IPS-20b (cell line): ENCODE data around the gene C1orf174.
A peak's percentile ranks its signal among the peaks of the same experiment; 100 is the strongest.

Experiments
- H3K27ac ChIP-seq: one replicate; pipeline ENCODE4 v1.5.1; 2013; ENCODE audit warnings: low read length
- H3K27me3 ChIP-seq: 2 replicates; pipeline ENCODE4 v1.6.1; 2013; ENCODE audit warnings: mild to moderate bottlenecking, low read length, inconsistent platforms; ENCODE audit not compliant: insufficient read depth
- H3K36me3 ChIP-seq: 2 replicates; pipeline ENCODE4 v1.6.1; 2013; ENCODE audit warnings: low read depth, mild to moderate bottlenecking, inconsistent platforms, low read length, moderate library complexity; ENCODE audit not compliant: insufficient read depth
- H3K4me1 ChIP-seq: 2 replicates; pipeline ENCODE4 v1.6.1; 2013; ENCODE audit warnings: mild to moderate bottlenecking, control low read depth, inconsistent platforms, low read length, moderate library complexity; ENCODE audit not compliant: insufficient read depth
- H3K4me3 ChIP-seq: 2 replicates; pipeline ENCODE4 v1.5.1; 2013; ENCODE audit warnings: mild to moderate bottlenecking, low read length, inconsistent platforms
- H3K9ac ChIP-seq: 2 replicates; pipeline ENCODE4 v1.6.1; 2013; ENCODE audit warnings: low read depth, mild to moderate bottlenecking, inconsistent platforms, low read length, moderate library complexity
- H3K9me3 ChIP-seq: 2 replicates; pipeline ENCODE4 v1.6.1; 2013; ENCODE audit warnings: mild to moderate bottlenecking, low read depth, low read length, inconsistent platforms; ENCODE audit not compliant: insufficient read depth

Gene C1orf174

DNA sequence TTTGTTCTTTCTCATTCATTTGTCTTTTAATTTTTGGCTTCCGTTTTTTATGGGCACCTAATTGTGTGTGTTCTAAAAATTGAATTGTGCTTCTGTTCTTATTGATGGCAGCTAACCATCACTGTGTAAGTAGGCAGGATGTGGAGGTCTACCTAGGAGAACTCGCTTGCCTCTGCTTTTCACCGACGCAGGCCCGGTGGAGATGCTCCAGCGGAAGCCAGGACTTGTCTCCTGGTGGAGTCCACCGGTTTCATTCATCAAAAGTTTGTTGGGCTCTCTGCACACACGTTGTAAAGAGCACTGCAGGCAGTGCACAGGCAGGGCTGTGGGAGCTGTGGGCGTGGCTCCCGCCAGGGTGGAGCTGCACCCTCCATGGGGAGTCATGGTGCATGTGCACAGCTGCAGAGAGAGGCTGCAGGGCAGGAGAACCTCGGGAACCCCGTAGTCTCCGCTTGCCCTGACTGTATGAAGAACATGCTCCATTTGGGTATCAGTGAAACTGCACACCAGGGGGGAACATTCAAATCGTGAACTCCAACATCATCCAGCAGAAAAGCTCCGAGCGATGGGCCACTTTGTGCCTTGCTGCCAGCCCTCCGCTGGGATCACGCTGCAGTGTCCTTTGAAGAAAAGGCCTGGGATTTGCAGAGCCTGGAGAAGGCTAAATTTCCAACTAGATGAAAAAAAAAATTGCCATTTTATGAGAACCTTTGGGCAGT lies 6.0 kb upstream of the C1orf174 start:
- no peaks in the 10 kb centered on the region for H3K9me3 ChIP-seq
- no peak overlapping the region for H3K4me3 ChIP-seq
- no peak overlapping the region for H3K9ac ChIP-seq
- no peaks in the 10 kb centered on the region for H3K27me3 ChIP-seq
- H3K27ac ChIP-seq: no peak overlapping the region
- no peaks in the 10 kb centered on the region; the same call in 1 of the 2 replicates for H3K4me1 ChIP-seq
- H3K36me3 ChIP-seq: no peaks in the 10 kb centered on the region

DNA sequence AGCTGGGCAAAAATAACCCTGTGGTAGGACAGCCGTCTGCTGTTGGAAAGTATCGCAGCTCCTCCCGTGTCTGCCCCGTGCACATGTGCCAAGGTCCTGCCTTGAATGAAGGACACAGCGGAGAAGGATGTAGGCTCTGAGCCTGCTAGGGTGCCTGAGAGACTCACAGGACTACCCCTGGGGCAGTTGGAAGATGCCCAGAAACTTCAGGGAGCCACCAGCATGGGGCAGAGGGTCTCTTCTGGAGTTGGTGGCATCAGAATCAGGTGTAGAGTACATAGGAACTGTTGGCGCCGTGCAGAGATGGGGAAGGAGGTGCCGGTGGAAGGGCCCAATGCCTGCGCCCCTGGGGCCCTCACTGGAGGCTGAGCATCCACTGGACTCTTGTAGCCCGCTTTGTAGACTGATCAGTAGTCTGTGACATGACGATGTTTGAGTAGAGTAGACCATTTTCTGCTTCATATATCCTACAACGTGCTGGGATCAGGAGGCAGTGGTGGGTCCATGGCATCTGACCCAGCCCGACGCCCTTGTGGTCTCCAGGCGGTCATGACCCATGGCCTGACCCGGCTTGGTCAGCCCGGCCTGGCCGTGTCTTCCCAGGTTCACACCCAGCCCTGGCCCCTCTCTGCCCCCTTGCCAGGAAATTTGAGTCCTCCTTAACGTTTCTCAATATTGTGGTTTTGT lies 5.3 kb upstream of the C1orf174 start:
- Histone ChIP-seq H3K27ac (no peak overlapping the region), H3K27me3 (no peaks in the 10 kb centered on the region), H3K4me1 (no peaks in the 10 kb centered on the region; the same call in 1 of the 2 replicates), H3K36me3 (no peaks in the 10 kb centered on the region), H3K9me3 (no peaks in the 10 kb centered on the region), H3K4me3 (no peak overlapping the region), H3K9ac (no peak overlapping the region)

DNA sequence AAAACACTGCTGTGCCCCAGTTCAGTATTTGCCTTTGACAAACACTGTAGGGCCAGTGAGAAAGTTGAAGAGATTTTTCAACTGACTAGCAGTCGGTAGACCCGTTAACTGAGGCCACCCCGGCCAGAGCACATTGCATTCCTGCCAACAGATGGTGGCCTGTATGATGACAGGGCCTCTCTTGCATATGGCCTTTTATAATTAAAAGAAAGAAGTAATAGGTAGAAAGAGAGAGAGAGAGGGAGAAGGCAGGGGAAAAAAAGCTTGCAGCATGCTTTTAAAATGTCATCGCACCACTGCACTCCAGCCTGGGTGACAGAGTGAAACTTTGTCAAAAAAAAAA lies 4.7 kb upstream of the C1orf174 start:
- H3K9ac ChIP-seq: no peak overlapping the region
- no peak overlapping the region for H3K27ac ChIP-seq
- no peak overlapping the region for H3K4me3 ChIP-seq
- no peaks in the 10 kb centered on the region; the same call in 1 of the 2 replicates for H3K4me1 ChIP-seq
- H3K9me3 ChIP-seq: no peaks in the 10 kb centered on the region
- H3K36me3 ChIP-seq: no peaks in the 10 kb centered on the region
- no peaks in the 10 kb centered on the region for H3K27me3 ChIP-seq

DNA sequence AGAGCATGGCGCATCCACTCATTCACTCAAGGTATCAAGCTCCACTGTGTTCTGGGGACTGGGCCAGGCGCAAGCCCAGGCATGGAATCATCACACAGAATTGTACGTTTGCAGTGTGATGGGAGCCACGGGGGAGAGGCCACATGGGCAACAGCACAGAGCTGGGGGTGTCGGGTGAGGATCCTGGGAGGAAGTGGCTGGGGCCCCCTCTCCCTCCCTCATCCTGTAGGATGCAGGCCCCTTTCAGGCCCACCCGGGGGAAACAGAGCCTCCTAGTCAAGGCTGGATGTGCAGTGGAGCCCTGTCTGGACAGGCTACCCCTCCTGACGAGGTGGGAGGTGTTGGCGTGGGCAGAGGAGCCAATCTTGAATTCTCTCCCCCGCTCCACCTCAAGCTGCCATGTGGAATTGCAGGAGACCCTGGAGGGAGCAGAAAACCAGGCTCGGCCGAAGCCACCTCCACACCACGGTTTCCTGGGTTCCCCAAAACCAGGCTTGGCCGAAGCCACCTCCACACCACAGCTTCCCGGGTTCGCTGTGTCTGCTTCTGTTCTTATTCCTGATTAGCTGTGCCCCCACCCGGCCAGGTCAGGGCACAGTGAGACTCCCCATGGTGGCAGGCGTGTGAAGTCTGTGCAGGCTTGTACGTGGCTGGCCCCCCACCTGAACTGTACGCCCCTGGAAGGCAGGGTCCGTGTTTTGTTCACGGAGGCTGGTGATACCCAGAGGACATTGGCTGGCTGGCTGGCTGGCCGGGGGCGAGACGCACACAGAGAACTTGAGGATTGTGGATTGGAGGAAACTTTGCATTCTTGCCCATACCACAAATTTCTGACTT lies 4.2 kb upstream of the C1orf174 start:
- H3K4me1 ChIP-seq: no peaks in the 10 kb centered on the region; the same call in 1 of the 2 replicates
- H3K9me3 ChIP-seq: no peaks in the 10 kb centered on the region
- H3K9ac ChIP-seq: no peak overlapping the region
- H3K36me3 ChIP-seq: no peaks in the 10 kb centered on the region
- H3K4me3 ChIP-seq: no peak overlapping the region
- no peak overlapping the region for H3K27ac ChIP-seq
- no peaks in the 10 kb centered on the region for H3K27me3 ChIP-seq

DNA sequence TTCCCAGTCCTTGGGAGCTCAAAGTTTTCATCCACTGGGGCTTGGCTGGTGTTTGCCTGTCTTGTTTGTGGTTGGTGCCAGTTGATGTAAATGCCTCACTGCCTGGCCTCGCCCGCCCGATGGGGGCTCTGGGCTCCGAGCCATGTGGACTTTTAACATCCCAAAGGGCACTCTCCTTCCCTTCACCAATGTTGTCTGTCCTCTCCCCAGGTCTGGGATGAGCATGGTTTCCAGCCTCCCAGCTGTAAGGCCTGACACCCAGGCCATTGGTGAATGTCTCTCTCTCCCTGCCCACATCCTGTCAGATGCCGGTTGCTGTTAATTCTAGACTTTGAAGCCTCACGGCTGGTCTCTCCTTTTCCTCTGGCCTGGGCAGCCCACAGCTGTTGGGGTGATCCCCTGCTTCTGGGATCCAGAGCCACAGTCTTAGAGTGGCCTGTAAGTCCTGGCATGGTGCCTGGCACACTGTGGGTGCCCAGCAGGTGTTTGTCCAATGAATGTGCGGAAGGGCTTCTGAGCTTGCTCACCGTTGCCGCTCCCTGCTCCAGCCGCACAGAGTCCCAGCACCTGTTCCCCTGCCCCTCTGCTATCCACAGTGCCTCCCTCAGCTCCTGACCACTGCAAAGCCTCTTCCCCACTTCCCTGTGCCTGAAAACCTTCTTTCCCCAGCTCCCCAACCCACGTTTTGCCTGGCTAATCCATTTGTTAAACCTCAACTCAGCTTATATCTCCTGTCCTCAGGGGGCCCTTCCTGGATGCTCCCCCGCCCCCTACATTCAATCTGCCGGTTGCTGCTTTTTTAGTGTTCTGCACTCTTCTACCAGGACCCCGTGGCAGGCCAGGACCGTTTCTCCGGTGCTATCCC lies 3.3 kb upstream of the C1orf174 start:
- Histone ChIP-seq H3K4me1 (peaks cover 4% of the 10 kb centered on the region; the same call in 1 of the 2 replicates), H3K9me3 (no peaks in the 10 kb centered on the region), H3K27me3 (no peaks in the 10 kb centered on the region), H3K4me3 (no peak overlapping the region), H3K9ac (no peak overlapping the region), H3K36me3 (no peaks in the 10 kb centered on the region), H3K27ac (no peak overlapping the region)

DNA sequence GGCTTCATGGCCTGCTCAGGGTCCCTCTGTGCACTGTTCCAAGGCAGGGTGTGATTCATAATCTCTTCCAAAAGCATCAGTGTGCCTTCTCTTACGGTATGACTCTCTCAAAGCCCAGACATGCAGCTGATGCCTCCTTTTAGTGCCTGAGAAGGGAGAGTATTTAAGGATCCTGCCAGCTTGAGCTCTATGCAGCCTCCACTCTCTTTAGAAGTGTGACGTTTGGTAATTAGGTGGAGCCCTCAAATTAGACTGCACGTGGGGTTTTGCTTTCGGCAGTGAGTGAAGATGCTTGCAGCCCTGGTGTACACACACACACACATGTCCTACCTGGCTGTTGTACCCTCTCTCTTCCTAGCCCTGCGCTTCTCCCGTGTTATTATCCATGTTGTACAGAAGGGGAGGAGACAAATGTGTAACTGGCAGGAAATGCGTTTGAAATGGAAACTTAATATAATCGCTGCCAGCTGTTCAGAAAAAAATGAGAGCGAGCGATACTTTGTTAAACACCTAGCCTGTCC lies 2.6 kb upstream of the C1orf174 start:
- Histone ChIP-seq H3K27ac (no peak overlapping the region), H3K9ac (no peak overlapping the region)

DNA sequence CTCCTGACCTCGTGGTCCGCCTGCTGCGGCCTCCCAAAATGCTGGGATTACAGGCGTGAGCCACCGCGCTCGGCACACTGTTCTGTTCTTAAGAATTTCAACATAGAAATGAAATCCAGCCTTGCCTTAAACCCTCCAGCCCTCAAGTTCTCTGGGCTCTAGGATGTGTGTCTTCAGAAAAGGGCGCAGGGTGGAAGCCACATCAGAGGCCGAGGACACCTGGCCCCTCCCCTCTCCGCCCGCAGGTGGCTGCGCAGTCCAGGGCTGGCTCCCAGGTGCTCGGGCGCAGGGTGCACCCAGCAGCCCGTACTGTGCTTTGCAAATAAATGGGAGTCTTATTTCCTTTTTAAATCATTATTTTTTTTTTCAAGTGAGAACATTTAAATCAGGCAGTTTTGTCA lies 2.0 kb upstream of the C1orf174 start:
- H3K9ac ChIP-seq: no peak overlapping the region
- H3K9me3 ChIP-seq: no peaks in the 10 kb centered on the region
- H3K4me1 ChIP-seq: peaks cover 4% of the 10 kb centered on the region; the same call in 1 of the 2 replicates
- no peaks in the 10 kb centered on the region for H3K27me3 ChIP-seq
- H3K36me3 ChIP-seq: no peaks in the 10 kb centered on the region
- H3K27ac ChIP-seq: no peak overlapping the region
- no peak overlapping the region for H3K4me3 ChIP-seq

More for the DNA sequence above, 2.6 kb upstream of the C1orf174 start:
- Histone ChIP-seq H3K4me3 (no peak overlapping the region), H3K27me3 (no peaks in the 10 kb centered on the region), H3K36me3 (no peaks in the 10 kb centered on the region), H3K4me1 (peaks cover 4% of the 10 kb centered on the region; the same call in 1 of the 2 replicates), H3K9me3 (no peaks in the 10 kb centered on the region)

DNA sequence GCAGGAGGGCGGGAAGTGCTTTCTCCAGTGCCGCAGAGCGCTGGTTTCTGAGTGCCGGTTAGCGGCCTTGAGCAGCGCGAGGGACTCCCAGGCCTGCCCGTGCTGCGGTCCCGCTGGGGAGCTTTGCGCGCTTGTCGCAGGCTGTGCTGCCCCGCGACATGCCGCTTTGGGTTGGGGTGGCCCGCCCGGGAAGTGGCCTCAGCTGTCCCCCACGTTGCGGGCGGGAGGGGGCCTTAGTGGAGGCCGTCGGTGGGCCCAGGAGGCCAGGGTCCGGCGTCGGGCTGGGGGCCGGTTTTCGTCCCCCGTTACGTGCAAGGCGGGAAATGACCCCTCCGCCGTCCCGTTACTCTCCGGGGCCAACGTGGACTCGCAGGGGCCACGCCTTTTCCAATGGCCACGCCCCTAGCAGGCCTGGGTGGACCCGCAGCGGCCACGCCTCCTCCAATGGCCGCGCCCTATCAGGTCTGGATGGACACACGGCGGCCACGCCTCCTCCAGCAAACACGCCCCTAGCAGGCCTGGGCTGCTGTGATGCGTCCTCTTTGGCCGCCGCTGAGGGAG lies 977 bp upstream of the C1orf174 start:
- Histone ChIP-seq H3K4me3 (peak overlapping the region; percentile 93), H3K4me1 (peaks cover 4% of the 10 kb centered on the region; the same call in 1 of the 2 replicates), H3K27ac (peak overlapping the region; percentile 92), H3K9me3 (no peaks in the 10 kb centered on the region), H3K9ac (peak overlapping the region; percentile 95; the same call in 1 of the 2 replicates), H3K27me3 (no peaks in the 10 kb centered on the region), H3K36me3 (no peaks in the 10 kb centered on the region)

DNA sequence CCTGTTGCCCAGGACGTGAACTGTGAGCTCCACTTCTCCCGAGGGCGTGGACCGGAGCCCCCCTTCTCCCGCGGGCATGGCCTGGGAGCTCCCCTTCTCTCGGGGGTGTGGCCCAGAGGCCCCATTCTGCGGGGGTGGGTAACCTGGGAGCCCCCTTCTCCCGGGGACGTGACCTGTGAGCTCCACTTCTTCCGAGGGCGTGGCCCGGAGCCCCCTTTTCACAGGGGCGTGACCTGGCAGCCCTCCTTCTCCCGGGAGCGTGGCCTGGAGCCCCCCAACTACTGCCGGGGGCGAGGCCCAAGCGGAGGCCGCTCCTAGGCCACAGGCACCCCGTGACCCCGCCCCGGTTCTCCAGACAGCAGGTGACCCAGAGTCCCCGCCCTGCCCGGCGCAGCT lies 320 bp downstream of the C1orf174 start:
- peaks cover 4% of the 10 kb centered on the region; the same call in 1 of the 2 replicates for H3K4me1 ChIP-seq

DNA sequence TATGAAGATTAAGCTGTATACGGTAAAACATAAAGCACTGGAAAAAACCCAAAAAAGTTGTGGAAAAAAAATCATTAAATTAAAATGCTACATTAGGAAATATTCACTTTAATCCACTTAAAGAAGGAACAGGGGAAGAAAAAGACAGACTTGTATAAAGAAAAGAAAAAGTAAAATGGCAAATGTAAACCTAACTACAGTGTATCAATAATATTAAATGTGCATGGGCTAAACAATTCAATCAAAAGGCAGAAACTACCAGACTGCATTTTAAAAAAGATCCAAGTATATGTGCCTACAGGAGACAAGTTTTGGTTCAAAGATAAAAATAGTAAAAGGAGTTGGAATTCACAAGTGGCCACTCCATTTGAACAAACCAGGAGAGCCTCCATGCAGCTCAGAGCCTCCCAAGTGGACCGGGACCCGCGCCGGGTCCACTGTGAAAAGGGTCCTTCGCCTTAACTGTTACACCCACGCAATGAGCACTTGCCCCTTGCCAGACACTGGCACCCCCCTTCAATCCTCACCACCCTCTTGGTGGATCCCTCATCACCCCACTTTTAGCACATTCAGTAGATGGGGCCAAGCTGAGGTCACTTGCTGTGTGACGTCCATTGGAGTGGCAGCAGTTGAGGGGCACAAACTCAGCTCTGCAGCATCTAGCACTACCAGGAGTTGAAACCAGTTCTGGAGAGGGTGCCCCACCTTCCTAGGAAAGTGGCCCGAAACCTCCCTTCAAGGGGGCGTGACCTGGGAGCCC lies 898 bp downstream of the C1orf174 start:
- no peaks in the 10 kb centered on the region for H3K9me3 ChIP-seq
- H3K9ac ChIP-seq: peak overlapping the region; percentile 95
- peak overlapping the region; percentile 25 for H3K27ac ChIP-seq
- no peaks in the 10 kb centered on the region for H3K27me3 ChIP-seq
- peaks cover 6% of the 10 kb centered on the region; the same call in 1 of the 2 replicates for H3K36me3 ChIP-seq
- peak overlapping the region; percentile 93 for H3K4me3 ChIP-seq
- peaks cover 4% of the 10 kb centered on the region; the same call in 1 of the 2 replicates for H3K4me1 ChIP-seq

More for the DNA sequence above, 320 bp downstream of the C1orf174 start:
- Histone ChIP-seq H3K9me3 (no peaks in the 10 kb centered on the region), H3K9ac (peak overlapping the region; percentile 95), H3K4me3 (peak overlapping the region; percentile 93), H3K36me3 (peaks cover 6% of the 10 kb centered on the region; the same call in 1 of the 2 replicates), H3K27me3 (no peaks in the 10 kb centered on the region), H3K27ac (peak overlapping the region; percentile 25)
